Measurements from ENCODE around the gene NADSYN1. TPM values are rescaled to one million over a fixed set of nuclear protein-coding genes. Genes with fewer than 3 reads are reported as not detected.

The NADSYN1 gene
- total RNA-seq, 1 experiment from 2014 or later, result 58.2 TPM

GRCh38 chr11:71444811-71445210 is 8.2 kb upstream of the NADSYN1 start:
- H3K4me1 ChIP-seq (ENCODE audit: control insufficient read depth in 1 of 2, insufficient read depth in 2 of 2, low read length in 2 of 2), result peaks cover 3 to 15% of the 10 kb centered on the region in 2 experiments; a peak in 3 of 4 replicates
- ChIA-PET CTCF (no interaction called here), RAD21 (ENCODE audit: low non-redundant PET in 1 of 2, low total read pairs in 2 of 2, uncharacterized antibody in 2 of 2, unreplicated experiment in 2 of 2) (no interaction called here), POLR2A (no interaction called here)
- no TSS peak for BruUV-seq (replicated peaks)
- peaks cover 18% of the 10 kb centered on the region for H3K79me2 ChIP-seq (ENCODE audit: insufficient read depth, low read length)
- no peak overlapping the region for H3K27ac ChIP-seq (ENCODE audit: low read depth, low read length)
- TF ChIP-seq ELF1 (IDR thresholded peaks at IDR 0.05; ENCODE audit: borderline replicate concordance, low read depth) (no peak), CEBPB (IDR thresholded peaks at IDR 0.05; ENCODE audit: low read depth) (no peak), SP1 (IDR thresholded peaks at IDR 0.05; ENCODE audit: low read depth) (no peak), ZNF274 (IDR thresholded peaks at IDR 0.05; ENCODE audit: low read depth, low read length) (no peak), ZFX (IDR thresholded peaks at IDR 0.05) (no peak), CBX3 (IDR thresholded peaks at IDR 0.05; ENCODE audit: low read depth) (no peak), JUND (IDR thresholded peaks at IDR 0.05) (no peak), CTCF (IDR thresholded peaks at IDR 0.05 in 2 of 3, conservative IDR thresholded peaks at IDR 0.05 in 1 of 3; ENCODE audit: borderline replicate concordance in 1 of 3, insufficient read depth in 1 of 3, low read depth in 2 of 3, low read length in 2 of 3) (no peak), POLR2AphosphoS5 (IDR thresholded peaks at IDR 0.05; ENCODE audit: low read depth, low read length) (no peak), YY1 (IDR thresholded peaks at IDR 0.05; ENCODE audit: extremely low read depth, insufficient replicate concordance, low read depth, low read length) (no peak), REST (IDR thresholded peaks at IDR 0.05; ENCODE audit: low read depth) (no peak), ATF3 (IDR thresholded peaks at IDR 0.05) (no peak), TCF7L2 (IDR thresholded peaks at IDR 0.05; ENCODE audit: borderline replicate concordance, extremely low read depth, insufficient read depth, insufficient read length) (no peak), EGR1 (IDR thresholded peaks at IDR 0.05; ENCODE audit: low read depth) (no peak), MAX (IDR thresholded peaks at IDR 0.05) (no peak), RAD21 (IDR thresholded peaks at IDR 0.05; ENCODE audit: low read depth) (no peak), EZH2 (IDR thresholded peaks at IDR 0.05) (no peak), SIN3A (IDR thresholded peaks at IDR 0.05; ENCODE audit: low read depth) (no peak), EZH2phosphoT487 (IDR thresholded peaks at IDR 0.05; ENCODE audit: borderline replicate concordance) (no peak)
- no peaks in the 10 kb centered on the region for H4K20me1 ChIP-seq (ENCODE audit: insufficient read depth)
- no peak overlapping the region for H3K4me2 ChIP-seq (ENCODE audit: low read length)
- no peak for ATAC-seq
- H3K9me3 ChIP-seq (ENCODE audit: control insufficient read depth in 1 of 2, insufficient read depth in 1 of 2, low read depth in 1 of 2, low read length in 2 of 2), result peaks cover 0 to 4% of the 10 kb centered on the region in 2 experiments; a peak in 1 of 4 replicates
- no peak overlapping the region for H3K4me3 ChIP-seq (replicated peaks in 1 of 2; ENCODE audit: low read depth in 1 of 2, low read length in 2 of 2)
- no peak for DNase-seq (ENCODE audit: low read depth, low spot score)
- H2AFZ ChIP-seq (ENCODE audit: low read depth, low read length, poor library complexity, severe bottlenecking), result no peak overlapping the region
- no peaks in the 10 kb centered on the region for H3K27me3 ChIP-seq (ENCODE audit: insufficient read depth, low read length)
- no peaks in the 10 kb centered on the region for H3K9me2 ChIP-seq (ENCODE audit: insufficient read depth)
- intact Hi-C loops (cut with micrococcal nuclease), result no loop called here
- H3K36me3 ChIP-seq (ENCODE audit: control insufficient read depth in 1 of 2, insufficient read depth in 2 of 2, low read length in 2 of 2), result peaks cover 38 to 43% of the 10 kb centered on the region in 2 experiments
- H3K9ac ChIP-seq (ENCODE audit: low read length), result no peak overlapping the region

Measured in HCT116 (cell line).